GM12874 (cell line): ENCODE measurements around the gene EIF3K.

Experiments
- TF ChIP-seq, protein P1 (sequence below): IDR thresholded peaks from 2 replicates; pipeline ENCODE4 v1.5.1; 2011; ENCODE audit warnings: low read depth, mild to moderate bottlenecking, control low read depth, low read length, moderate library complexity; ENCODE audit not compliant: insufficient read depth

The EIF3K gene

DNA sequence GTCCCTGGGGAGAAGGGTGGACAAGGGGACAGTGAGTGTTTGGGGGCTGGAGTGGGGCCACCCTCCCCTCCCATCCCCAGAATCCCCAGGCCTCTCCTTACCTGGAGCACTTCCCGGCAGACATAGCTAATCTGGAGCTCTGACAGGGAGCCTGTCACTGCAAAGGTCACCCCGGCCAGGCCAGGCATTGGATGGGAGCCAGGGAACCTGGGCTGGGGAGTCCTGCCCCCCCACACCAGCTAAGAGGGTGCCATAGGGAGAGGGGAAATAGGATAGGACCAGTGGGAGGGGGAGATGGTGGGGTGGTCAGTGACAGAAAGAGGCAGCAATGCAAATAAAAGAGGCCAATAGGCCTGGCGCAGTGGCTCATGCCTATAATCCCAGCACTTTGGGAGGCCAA is 4.7 kb upstream of the EIF3K start:
- TF ChIP-seq, protein P1, sequence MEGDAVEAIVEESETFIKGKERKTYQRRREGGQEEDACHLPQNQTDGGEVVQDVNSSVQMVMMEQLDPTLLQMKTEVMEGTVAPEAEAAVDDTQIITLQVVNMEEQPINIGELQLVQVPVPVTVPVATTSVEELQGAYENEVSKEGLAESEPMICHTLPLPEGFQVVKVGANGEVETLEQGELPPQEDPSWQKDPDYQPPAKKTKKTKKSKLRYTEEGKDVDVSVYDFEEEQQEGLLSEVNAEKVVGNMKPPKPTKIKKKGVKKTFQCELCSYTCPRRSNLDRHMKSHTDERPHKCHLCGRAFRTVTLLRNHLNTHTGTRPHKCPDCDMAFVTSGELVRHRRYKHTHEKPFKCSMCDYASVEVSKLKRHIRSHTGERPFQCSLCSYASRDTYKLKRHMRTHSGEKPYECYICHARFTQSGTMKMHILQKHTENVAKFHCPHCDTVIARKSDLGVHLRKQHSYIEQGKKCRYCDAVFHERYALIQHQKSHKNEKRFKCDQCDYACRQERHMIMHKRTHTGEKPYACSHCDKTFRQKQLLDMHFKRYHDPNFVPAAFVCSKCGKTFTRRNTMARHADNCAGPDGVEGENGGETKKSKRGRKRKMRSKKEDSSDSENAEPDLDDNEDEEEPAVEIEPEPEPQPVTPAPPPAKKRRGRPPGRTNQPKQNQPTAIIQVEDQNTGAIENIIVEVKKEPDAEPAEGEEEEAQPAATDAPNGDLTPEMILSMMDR = no peak

GRCh38 chr19:38615007-38615581 is 3.9 kb upstream of the EIF3K start:
- TF ChIP-seq, protein P1 = no peak

DNA sequence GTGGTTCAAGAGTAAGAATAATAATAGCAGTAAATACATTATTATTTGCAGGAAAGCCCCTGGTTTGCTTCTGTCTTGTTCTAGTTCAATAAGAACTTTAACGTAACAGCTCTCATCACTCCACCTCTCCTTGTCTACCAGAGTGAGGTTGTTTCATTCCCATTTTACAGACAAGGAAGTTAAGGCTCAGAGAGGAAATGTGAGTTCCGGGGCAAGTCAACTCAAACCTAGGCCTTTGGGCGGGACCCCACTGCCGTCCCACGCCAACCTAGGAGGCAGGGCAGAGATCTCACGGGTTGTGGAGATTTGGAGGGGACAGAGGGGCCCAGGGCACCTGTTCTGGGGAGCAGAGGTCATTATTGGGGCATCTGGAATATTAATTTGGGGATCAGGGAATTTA is 2.7 kb upstream of the EIF3K start:
- TF ChIP-seq, protein P1 = no peak

DNA sequence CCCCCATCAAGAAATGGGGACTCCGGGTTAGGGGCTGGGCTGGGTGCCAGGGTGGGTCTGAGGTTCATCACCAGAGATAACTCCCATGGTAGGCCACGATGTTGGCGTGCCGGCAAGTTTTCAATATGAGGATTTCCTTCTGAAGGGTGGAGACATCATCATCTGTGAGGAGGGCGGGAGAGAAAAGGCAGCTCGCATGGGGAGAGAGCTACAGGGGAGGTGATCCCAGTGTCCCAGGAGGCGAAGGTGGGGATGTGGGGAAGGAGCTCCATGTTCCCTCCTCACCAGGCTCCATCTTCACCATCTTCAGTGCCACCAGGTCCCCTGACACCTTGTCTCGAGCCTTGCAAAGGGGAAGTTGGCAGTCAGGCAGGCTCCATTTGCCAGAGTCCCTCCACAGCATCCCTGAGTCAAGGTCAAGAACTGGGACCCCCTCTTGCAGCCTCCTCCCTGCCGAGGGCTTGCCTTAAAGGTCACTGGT is 1.7 kb upstream of the EIF3K start:
- TF ChIP-seq, protein P1 = no peak

DNA sequence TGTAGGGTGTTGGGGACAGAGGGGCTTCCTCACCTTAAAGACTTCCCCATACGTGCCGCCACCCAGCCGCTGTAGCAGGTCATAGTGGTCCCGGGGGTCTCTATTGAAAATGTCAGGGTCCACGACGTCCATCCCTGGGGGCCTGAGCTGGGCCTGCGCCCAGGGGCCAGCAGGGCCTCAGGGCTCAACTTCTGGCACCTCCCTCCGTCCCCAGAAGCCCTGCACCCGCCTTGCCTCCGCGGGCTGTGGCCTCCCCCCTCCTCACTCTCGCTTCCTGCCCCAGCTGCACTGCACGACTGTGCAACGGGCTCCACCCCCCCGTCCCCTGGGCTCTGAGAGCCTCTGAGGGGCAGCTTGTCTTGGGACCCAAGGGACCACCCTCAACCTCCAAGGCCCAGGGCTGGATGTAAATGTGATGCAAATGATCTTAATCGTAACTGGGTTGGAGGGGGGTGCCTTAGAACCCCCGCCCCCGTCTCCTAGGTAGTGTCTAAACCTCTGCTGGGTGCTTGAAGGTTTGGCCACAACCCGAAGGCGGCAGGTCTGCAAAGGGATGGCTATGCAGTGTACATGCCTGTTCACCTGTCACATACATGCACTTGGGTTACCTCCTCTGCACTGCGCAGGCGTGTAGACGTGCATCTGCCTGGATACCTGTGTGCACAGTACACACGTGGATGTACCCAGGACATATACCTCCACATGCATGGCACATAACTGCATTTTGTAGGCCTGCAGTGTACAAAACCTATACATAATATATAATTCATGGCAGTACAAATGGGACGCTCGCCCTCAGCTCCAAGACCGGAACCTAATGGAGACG is 1.0 kb upstream of the EIF3K start, which contains the start of gene MAP4K1:
Gene MAP4K1 (minus strand): TSS at position 190 of the 826 bp plus-strand sequence. CDS start 58 bp downstream, at position 132.
- TF ChIP-seq, protein P1 = no peak

DNA sequence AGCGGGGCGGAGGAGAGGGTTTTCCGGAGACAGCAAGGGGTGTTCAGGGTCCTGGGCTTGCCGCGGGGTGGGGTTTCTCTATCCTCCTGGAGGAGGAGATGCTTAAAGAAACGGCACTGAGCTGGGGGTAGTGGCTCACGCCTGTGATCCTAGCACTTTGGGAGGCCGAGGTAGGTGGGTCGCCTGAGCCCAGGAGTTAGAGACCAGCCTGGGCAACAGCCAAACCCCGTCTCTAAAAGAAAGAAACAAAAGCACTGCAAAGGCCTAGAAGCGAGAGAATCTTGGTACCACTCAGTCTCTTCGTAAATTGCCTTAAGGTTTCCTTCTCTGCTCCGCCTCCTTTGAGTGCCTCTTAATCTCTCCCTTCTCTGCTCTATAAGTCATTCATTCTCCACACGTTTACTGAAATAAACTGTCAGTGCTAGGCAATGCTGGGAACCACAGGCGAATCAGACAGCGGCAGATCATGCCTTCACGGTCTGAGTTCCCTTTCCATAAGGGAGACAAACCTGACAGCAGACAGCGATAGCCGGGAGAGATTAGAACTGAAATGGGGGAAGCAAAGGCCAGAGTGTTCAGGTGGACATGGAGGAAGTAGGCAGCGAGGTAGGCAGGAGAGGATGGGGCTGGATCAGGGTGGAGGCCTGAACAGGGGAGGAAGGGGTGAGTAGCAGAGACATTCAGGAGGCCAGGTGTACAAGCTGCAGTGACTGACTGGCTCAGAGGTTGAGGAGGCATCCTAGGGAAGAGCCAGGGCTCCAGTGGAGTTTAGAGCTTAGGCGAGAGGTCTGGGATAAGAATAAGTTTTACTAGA is 580 bp downstream of the EIF3K start:
- TF ChIP-seq, protein P1 = no peak

GRCh38 chr19:38624822-38625221 is 5.8 kb downstream of the EIF3K start:
- TF ChIP-seq, protein P1 = no peak
